HG03442 (cell line): ENCODE measurements around the gene SIRPG.
"Not testable (repeated sequence)": the region's sequence is repeated elsewhere in the genome, so short reads cannot be mapped to it uniquely, and the experiment has no call there.

Experiments used
- ATAC-seq: cut with Tn5 transposase; IDR thresholded peaks from one replicate; pipeline ENCODE4 v1.9.1; 2021; ENCODE audit warnings: mild to moderate bottlenecking, moderate library complexity; ENCODE audit not compliant: unreplicated experiment

The SIRPG gene

DNA sequence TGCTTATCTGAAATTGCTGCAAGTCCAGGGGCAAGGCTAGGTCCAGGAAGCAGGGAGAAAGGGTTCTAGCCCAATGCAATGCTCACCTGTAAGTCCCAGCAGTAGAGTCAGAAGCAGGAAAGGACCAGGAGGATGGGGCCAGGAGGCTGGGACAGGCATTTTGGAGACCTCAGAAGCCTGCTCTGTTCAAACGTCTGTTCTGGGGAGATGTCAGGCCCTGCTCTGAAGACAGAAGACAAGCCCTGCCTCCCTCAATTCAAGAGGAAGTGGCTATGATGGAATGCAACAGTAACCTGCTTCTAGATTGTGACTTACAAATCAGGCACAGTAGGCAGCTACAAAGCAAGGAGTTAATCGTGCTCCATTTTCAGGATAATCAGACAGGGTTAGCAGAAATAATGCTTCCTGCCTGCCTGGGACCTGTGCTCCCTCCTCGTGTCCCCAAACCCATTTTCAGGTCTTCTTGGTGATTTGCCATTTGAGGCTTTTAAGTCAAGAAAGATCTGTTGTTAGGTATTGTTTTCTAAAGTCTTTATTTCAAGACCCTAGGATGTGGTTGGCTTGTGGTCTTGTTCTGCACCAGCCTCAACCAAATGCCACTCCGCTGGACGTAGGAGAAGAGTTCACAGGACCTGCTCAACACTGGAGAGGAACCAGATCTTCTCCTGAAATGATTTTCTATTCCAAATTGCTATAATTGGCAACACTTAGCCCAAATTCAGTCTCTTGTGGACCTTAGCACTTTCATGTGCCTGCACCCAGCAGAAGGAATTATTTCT lies at the start of gene SIRPG:
TSS of gene SIRPG (minus strand) at position 224 of the 779 bp plus-strand sequence. CDS start at position 159, 65 bp downstream.
- ATAC-seq, result no peak

DNA sequence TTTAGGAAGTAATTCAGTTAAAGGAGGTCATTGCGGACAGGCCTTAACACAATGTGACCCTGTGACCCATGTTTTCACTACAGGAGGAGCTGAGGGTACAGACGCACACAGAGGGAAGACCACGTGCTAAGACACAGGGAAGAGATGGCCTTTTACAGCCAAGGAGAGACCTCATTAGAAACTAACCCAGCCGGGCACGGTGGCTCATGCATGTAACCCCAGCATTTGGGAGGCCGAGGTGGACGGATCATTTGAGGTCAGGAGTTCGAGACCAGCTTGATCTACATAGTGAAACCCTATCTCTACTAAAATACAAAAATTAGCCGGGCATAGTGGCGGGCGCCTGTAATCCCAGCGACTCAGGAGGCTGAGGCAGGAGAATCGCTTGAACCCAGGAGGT lies 49.3 kb upstream of the SIRPG start:
- ATAC-seq, result not testable (repeated sequence)

DNA sequence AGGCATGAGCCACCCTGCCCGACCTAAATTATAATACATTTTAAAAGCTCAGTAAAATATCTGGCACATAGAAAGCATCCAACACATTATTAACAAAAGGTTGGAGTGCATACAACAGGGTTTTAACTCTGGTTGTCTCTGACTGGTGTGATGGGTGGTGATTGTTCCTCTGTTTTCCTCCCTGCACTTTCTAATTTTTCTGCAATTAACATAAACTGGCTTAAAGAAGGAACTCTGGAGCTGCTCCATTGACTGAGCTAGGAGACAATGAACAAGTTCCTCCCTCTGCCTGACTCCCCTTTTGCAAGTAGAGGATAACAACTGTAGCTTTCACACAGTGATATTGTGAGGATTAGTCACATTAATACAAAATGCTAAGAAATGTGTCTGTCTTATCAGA lies 48.5 kb upstream of the SIRPG start:
- ATAC-seq, result no peak

DNA sequence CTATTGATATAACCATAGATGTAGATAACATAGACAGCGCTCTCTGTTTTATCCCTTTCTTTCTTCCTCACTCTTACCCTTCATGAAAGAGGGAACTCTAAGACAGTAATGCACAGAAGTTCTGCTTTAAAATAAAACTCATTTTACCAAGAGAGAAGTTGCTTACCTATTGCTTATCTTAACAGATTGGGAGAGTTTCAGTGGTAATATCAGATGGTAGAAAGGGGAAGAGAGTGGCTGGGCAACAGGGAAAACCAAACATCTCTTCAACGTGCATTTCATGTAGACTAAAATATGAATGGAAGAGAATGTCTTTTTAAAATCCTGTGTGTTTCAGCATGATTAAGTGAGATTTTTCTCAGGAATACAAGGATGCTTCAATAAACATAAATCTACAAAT lies 45.3 kb upstream of the SIRPG start:
- ATAC-seq, result no peak

DNA sequence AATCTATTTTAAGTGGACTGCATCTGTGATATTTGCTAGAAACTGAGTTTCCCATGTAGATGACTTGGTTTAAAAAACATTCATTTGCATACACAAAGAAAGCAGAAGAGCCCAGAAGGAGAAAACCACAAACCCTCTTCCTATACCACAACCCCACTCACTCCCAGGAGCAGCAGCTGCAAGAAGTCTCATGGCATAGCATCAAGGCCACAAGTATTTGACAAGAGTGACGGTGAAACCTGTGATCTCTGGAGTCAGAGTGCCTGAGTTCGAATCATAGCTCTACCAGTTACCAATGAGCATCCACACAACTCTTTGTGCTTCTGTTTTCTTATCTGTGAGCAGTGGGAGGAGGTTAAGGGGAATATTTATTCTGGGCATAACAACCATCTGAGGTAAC lies 44.7 kb upstream of the SIRPG start:
- ATAC-seq, result no peak

DNA sequence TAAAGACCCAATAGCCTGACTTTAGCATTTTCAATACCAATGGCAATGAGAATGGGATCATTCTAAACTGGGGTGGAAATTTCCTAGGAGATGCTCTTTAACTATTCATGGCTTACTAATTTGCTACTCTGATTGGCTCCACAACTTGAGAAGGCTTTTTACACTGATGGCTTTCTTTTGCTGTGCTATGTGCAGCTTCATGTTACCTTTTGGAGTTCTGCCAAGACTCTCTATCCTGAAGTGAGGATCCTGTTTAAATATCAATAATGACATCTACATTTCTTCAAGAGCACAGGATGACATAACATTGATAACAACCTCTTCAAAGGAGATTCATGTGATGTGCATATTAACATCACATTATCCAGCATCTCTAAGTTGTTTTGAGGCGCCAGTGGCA lies 43.4 kb upstream of the SIRPG start:
- no peak for ATAC-seq

DNA sequence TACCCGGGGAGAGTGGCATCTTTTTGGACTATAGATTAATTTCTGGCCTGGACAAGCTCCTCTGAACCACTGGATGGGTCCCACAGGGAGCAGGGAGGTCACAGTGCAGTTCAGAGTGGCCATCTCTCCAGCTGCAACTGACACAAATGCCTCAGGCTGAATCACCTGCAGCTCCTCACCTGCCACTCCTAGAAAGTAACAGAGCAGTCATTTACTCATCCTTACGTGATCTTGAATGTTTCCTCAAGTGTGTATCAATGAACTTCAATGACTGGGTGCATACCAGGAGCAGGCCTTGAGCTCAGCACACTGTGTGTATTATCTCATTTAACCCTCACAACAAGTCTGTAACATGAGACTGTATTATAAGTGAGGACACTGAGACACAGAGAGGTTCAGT lies 40.0 kb upstream of the SIRPG start:
- no peak for ATAC-seq

DNA sequence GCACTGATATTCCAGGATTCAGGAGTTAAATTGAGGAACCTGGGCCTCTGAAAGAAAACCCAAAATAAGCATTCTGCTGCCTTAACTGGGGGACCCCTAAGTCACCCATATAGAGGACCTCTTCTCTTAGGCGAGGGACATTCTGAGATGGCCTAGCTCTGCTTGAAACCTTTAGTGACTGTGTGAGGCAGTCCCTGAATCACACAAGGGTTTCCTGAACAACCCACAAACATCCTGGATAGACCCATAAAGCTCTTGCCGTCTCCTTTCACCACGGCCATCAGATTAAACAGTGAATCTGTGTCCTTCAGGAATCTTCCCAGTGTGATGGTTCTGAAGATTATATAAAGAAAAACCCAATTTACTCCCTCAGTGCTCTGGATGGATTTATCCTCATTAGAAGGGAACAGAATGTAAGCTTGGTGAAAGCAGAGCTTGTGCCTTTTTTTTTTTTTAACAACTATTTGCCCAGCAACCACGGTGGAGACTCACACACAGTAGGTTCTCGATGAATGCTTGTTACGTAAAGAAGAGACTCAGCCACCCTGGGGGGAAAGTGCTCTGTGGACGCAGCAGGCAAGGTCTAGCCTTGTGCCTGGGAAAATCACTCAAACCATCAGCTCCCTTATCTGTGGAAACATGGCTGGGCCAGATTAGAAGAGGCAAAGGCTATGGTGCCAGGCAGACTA lies 39.1 kb upstream of the SIRPG start:
- no peak for ATAC-seq

DNA sequence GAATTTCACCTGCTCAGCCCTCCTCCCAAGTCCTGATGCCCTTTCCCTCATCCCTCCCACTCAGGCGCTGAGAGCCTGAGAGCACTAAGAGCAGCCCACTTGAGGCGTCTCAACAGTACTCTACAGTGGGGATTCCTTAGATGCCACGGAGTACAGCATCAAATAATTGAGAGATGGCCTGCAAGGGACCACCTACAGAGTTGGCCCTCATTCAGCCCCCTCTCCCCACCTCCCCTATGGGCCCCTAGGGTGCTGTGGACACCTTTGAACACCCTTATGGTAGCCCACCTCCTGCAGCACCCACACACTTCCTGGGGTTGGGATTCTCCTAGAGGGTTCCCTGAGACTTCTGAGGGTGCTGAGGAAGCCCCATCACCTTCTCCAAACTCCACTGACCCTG lies 37.1 kb upstream of the SIRPG start:
- no peak for ATAC-seq

DNA sequence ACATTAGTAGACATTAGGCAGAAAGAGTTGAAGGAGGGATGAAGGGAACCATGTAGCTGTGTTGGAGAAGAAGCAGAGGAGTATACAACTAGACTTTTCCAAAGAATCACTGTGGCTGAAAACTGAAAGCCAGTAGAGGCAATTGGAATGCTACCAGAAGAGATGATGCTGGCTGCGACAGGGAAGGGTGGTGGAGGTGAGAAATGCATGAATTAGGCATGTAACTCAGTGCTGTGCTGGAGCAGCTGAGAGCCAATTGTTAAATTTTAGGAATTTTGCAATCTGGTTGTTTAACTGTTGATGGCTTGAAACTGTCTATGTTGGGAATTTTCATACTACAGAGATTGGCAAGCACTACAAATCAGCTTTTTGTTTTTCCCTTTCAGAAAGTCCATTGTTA lies 35.8 kb upstream of the SIRPG start:
- ATAC-seq, result no peak

DNA sequence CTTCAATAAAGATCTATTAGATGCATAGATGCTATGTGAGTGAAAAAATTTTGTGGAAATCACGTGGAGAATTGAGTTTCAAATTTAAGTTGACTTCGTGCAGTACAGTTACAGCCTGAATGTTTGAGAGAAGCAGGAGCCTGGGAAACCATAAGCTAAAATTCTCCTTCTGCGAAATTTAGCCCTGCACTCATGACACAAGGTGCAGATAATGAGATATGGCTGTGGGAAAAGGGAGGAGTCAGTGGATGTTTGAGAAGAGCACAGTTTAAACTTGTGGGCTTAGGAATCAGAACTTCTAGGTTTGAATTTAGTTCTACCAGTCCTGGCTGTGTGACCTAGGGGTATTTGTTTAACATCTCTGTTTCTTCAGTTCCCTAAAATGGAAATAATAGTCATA lies 32.1 kb upstream of the SIRPG start:
- ATAC-seq, result no peak

DNA sequence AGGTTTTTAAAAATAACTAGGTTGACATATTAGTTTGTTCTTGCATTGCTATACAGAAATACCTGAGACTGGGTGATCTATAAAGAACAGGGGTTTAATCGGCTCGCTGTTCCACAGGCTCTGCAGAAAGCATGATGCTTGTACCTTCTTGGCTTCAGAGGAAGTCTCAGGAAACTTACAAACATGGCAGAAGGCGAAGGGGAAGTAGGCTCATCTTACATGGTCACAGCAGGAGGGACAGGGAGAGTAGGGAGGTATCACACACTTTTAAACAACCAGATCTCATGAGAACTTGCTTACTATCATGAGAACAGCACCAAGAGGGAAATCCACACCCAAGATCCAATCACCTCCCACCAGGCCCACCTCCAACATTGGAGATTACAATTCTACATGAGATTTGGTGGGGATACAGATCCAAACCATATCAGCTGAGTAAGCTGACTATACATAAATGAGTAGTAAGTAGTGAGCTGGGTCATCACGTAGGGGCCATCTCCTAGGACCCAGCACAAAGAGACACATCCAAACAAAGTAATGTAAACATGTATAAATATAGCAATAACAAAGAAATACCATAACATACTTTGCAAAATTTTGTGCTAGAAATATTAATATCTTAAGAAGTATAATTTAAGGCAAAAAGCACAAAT lies 31.4 kb upstream of the SIRPG start:
- no peak for ATAC-seq

DNA sequence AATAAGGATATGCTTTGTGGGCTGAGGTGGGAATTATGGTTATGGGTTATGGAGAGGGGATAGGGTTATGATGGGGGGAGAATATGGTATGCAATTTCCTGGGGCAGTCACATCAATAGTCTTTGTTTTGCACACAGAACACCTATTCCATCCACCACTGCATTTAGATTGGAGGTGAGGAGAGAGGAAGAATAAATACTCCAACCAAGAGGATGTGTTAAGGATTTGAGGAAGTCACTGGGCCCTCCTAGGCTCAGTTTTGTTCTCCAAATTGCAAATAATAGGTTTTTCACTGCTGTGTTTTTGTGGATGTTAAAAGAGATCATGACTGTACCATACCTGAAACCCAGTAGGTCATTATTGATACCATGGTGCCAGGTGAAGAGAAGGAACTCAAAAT lies 29.5 kb upstream of the SIRPG start:
- no peak for ATAC-seq

DNA sequence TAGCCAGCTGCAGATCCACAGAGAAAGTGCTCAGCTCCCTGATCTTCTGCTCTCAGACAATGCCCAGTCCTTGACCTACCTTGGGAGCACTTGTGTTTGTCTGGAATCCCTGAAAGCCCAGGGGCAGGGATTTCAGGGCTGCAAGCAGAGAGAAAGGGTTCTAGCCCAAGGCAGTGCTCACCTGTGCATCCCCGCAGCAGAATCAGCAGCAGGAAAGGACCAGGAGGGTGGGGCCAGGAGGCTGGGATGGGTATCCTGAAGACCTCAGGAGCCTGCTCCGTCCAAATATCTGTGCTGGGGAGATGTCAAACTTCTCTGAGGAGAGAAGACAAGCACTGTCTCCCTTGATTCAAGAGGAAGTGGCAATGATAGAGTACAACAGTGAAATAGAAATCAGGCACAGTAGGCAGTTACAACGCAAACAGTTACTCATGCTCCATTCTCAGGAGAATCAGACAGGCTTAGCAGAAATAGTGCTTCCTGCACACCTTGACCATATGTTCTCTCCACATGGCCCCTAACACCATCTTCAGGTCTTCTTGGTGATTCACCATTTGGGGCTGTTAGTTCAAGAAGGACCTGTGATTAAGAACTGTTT lies 28.7 kb upstream of the SIRPG start:
- ATAC-seq, result no peak

DNA sequence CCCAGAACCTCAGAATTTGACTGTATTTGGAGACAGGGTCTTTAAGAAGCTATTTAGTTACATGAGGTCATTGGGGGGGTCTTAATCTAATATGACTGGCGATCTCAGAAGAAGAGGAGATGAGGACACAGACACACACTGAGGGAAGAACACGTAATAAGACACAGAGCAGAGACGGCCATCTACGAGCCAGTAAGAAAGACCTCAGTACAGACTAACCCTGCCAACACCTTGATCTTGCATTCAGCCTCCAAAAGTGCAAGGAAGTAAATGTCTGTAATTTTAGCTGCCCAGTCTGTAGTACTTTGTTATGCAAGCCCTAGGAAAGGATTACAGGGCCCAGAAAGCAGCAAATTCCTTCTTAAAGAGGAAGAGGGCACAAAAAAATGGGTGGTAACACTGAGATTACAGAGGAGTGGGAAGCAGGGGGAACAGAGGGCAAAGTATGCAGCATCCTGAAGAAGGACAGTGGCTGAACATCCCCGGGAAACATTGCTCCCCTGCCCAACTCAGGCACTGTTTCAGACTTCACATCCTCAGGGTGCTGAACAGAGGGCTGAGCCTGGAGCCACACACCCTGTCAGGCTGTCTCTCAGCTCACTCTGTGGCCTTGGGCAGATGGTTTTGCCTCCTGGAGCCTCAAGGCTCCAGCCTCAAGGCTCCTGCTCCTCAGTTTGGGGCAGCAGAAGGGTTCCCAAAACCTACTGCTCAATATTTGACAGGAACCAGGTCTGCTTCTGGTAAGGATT lies 27.9 kb upstream of the SIRPG start:
- no peak for ATAC-seq

DNA sequence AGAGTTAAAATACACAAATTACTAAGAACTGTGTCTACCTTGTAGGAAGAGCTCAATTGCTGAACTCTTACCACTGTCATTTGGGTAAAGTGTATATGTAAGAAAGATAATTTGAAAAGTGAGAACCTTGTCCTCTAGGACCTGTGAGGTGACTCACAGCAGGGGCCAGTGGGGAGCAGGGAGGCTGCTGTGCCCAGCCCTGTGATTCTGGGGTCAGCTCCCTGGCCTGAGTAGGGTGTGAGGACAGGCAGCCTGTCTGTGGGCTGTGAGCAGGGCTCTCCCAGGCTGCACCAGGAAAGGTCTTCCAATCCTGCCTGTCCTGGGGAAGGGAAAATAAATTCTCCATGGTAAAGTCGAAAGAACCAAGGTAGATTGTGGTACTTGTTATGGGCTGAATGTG lies 27.3 kb upstream of the SIRPG start:
- no peak for ATAC-seq

DNA sequence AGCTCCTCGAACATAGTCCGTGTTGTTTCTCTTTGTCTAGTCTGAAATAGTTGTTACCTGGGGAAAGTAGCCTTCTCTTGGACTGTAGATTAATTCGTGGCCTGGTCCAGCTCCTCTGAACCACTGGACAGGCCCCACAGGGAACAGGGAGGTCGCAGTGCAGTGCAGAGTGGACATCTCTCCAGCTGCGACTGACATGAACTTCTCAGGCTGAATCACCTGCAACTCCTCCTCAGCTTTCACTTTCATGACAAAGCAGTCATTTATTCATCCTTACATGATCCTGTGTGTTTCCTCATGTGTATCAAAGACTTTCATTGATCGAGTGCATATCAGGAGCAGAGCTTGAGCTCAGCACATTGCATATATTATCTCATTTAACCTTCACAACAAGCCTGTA lies 19.1 kb upstream of the SIRPG start:
- ATAC-seq, result no peak

DNA sequence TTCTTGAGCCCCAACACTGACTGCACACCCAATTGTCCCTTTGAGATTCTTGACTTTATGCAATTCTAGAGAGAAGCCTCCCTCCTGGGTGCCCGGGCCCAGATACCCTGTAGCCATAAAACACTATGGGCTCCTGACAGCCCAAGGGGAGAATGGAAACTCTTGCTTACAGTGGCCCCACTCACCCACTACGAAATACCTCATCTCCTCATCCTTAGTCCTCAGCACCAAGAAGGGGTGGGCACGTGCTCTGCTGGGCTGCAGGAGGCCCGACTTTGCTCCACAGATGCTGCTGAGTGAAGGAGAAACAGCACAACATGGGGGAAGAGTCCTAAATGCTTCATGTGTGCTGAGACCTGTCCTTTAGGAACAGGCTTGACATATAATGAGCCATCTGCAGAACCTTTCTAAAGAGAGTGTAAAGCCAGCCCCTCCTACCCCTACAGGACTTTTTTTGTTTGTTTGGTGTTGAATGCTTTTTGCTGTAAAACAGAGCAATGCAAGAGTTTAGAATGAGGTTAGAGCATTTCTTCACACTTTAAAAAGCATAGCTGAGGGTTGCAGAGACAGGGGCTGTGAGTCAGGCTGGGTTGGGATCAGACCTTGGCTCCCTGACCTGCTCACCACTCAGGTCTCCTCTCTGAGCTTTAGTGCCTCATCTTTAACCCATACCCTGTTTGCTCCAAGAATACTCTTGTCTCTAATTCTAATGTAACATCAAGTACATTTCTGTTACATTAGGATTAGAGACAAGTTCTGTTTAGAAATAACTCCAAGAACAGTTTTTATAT lies 17.6 kb upstream of the SIRPG start:
- no peak for ATAC-seq

DNA sequence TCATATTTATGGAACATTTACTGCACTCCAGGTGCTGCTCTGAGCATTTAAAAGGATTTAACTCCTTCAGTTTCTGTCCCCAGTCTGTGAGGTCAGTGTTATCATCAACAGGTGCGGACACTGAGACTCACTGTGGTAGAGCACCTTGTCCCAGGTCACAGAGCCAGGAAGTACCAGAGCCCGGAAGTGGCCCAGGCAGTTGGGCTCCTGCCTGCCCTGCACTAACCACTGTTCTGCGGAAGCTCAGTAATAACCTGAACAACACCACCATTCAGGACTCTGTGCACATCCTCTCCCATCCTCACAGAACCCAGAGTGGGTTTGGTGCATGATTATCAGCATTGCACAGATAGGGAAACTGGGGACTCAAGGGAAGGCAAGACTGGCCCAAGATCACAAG lies 16.8 kb upstream of the SIRPG start:
- no peak for ATAC-seq

DNA sequence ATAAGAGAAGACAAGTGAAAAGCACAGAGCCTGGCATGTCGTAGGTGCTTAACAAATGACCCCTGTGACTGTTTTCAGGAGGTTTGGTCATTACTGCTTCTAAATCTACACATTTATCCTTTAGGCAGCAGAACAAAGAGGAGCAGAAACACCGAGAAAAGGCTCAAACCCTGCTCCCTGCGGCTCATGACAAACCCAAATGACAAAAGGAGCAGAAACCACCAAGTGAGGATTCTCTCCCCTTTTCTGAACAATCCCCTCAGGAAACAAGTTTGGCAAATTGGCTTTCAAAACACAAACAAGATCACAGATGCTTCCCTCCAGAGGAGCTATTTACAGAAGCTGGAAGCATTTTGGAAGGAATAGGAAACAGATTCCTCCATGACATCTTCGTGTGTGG lies 15.8 kb upstream of the SIRPG start:
- ATAC-seq, result no peak
